ENCODE measurements around the gene RDH16. TPM values are rescaled to one million over a fixed set of nuclear protein-coding genes. Genes with fewer than 3 reads are reported as not detected.

The RDH16 gene
- total RNA-seq, 1 experiment from 2014 or later, result 0.39 TPM

DNA sequence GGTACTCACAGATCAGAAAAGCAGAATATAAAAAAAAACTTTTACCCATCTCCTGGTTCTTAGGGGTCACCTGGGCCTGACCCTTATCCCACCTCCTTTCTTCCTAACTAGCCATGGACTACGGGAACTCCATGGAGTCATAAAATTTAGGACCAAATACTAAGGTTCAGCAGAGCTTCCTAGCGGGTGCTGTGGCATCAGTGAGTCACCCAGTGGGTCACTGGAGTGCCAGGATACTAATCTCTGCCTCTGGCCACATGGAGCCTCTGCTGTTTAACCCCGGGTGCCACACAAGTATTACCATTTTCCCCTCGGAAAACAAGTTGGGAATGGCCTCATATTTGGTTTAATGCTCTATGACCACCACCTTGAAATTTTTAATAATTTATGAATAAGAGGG is 42.0 kb upstream of the RDH16 start:
- no peaks in the 10 kb centered on the region for H3K27me3 Mint-ChIP-seq (ENCODE audit: low read depth)
- no peak overlapping the region for H3K4me3 Mint-ChIP-seq
- H3K4me2 ChIP-seq (ENCODE audit: insufficient read depth, insufficient read length, low read length), result no peak overlapping the region
- H3K23me2 ChIP-seq (ENCODE audit: insufficient read length, low read depth, low read length, poor library complexity, severe bottlenecking), result no peaks in the 10 kb centered on the region
- H4K91ac ChIP-seq (ENCODE audit: insufficient read length, low read depth, low read length), result no peak overlapping the region
- H2BK15ac ChIP-seq (ENCODE audit: low read depth, low read length), result no peak overlapping the region
- no peak overlapping the region for H4K8ac ChIP-seq (replicated peaks; ENCODE audit: insufficient read length, low read depth, low read length)
- H2BK120ac ChIP-seq (ENCODE audit: low read depth, low read length, poor library complexity, severe bottlenecking), result no peak overlapping the region
- no peak overlapping the region for H3K14ac ChIP-seq (ENCODE audit: insufficient read depth, low read length)
- no peaks in the 10 kb centered on the region for H3K4me1 ChIP-seq (ENCODE audit: insufficient read depth, low read length)
- no peak overlapping the region for H3K4ac ChIP-seq (ENCODE audit: low read depth, low read length)
- H3K9ac ChIP-seq (ENCODE audit: extremely low read depth, insufficient read length, low read length), result no peak overlapping the region
- H3T11ph ChIP-seq (ENCODE audit: low read length), result no peak overlapping the region
- H2BK5ac ChIP-seq (ENCODE audit: insufficient read length, low read length), result no peak overlapping the region
- H3K79me1 ChIP-seq (ENCODE audit: insufficient read depth, low read depth, low read length, poor library complexity, severe bottlenecking), result peaks cover 14% of the 10 kb centered on the region
- DNase-seq, result peak; percentile 9
- no peak overlapping the region for H2AK5ac ChIP-seq (ENCODE audit: insufficient read length, low read length)
- TF ChIP-seq, protein P1, sequence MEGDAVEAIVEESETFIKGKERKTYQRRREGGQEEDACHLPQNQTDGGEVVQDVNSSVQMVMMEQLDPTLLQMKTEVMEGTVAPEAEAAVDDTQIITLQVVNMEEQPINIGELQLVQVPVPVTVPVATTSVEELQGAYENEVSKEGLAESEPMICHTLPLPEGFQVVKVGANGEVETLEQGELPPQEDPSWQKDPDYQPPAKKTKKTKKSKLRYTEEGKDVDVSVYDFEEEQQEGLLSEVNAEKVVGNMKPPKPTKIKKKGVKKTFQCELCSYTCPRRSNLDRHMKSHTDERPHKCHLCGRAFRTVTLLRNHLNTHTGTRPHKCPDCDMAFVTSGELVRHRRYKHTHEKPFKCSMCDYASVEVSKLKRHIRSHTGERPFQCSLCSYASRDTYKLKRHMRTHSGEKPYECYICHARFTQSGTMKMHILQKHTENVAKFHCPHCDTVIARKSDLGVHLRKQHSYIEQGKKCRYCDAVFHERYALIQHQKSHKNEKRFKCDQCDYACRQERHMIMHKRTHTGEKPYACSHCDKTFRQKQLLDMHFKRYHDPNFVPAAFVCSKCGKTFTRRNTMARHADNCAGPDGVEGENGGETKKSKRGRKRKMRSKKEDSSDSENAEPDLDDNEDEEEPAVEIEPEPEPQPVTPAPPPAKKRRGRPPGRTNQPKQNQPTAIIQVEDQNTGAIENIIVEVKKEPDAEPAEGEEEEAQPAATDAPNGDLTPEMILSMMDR (conservative IDR thresholded peaks at IDR 0.05), result no peak
- H2AFZ ChIP-seq (ENCODE audit: low read length), result no peak overlapping the region
- no peak overlapping the region for H4K5ac ChIP-seq (ENCODE audit: insufficient read length, low read depth, low read length)
- peaks cover 27 to 65% (median 60%) of the 10 kb centered on the region in 3 experiments for H3K36me3 Mint-ChIP-seq (ENCODE audit: insufficient read depth in 1 of 3, low read depth in 3 of 3)
- no peak overlapping the region for H2BK20ac ChIP-seq (ENCODE audit: low read depth, low read length, poor library complexity, severe bottlenecking)
- H2BK12ac ChIP-seq (ENCODE audit: insufficient read length, low read depth, low read length), result no peak overlapping the region
- no CpG with 5 or more reads among the region's 4 CpGs for WGBS (ENCODE audit: extremely low coverage, insufficient read length, low lambda C conversion rate)
- no peak overlapping the region for H3K18ac ChIP-seq (ENCODE audit: insufficient read length, low read depth, low read length)
- H3K9me3 ChIP-seq (ENCODE audit: control insufficient read depth, low read depth, low read length), result no peaks in the 10 kb centered on the region
- no peaks in the 10 kb centered on the region for H3K27me3 ChIP-seq (ENCODE audit: insufficient read depth, low read length)
- H3K23ac ChIP-seq (ENCODE audit: insufficient read length, low read depth, low read length), result no peak overlapping the region
- H3K27ac Mint-ChIP-seq, result no peak overlapping the region
- no peak overlapping the region for H3K56ac ChIP-seq (ENCODE audit: insufficient read length, low read depth, low read length)
- H4K20me1 ChIP-seq (ENCODE audit: control insufficient read depth, insufficient read depth, insufficient read length), result no peaks in the 10 kb centered on the region
- H3K9me3 Mint-ChIP-seq, result no peaks in the 10 kb centered on the region; a peak in 1 of 5 replicates
- H3K4me1 Mint-ChIP-seq, result peaks cover 4 to 7% of the 10 kb centered on the region in 2 experiments
- H3K27ac ChIP-seq (ENCODE audit: insufficient read length, low read depth, low read length), result no peak overlapping the region
- peaks cover 3% of the 10 kb centered on the region for H3K79me2 ChIP-seq (ENCODE audit: insufficient read depth, low read length)
